WTC11 (cell line): ENCODE results near the gene XRN1. TPM values are rescaled to one million over a fixed set of nuclear protein-coding genes. Genes with fewer than 3 reads are reported as not detected.

Source experiments
- ATAC-seq: fragments of 200-7000 bp; cut with Tn5 transposase; 2 replicates; pipeline ENCODE4 v1.10.0; 2021; ENCODE audit warnings: mild to moderate bottlenecking, moderate library complexity
- CTCF ChIA-PET: fragments of 300-600 bp; sonication (Branson Sonifier 250); formaldehyde crosslinking; loops from one replicate; lab custom pipeline; 2021; ENCODE audit warnings: antibody characterized with exemption; lab: Charles Lee
- POLR2A ChIA-PET: fragments of 350-600 bp; sonication (Branson Sonifier 250); formaldehyde crosslinking; loops from one replicate; lab custom pipeline; 2021; ENCODE audit warnings: antibody characterized with exemption; lab: Charles Lee
- DNase-seq: peaks from one replicate; pipeline ENCODE4 v3.0.0; 2021; ENCODE audit warnings: low spot score
- H3K27ac Mint-ChIP-seq: 2 replicates; pipeline ENCODE4 v1.8.0; 2021; ENCODE audit warnings: mixed read lengths
- H3K27me3 Mint-ChIP-seq: 2 replicates; pipeline ENCODE4 v1.8.0; 2021; ENCODE audit warnings: low read depth, mild to moderate bottlenecking, moderate library complexity, mixed read lengths
- H3K36me3 Mint-ChIP-seq: 2 replicates; pipeline ENCODE4 v1.8.0; 2021; ENCODE audit warnings: mixed read lengths
- H3K4me1 Mint-ChIP-seq: 2 replicates; pipeline ENCODE4 v1.8.0; 2022; ENCODE audit warnings: mixed read lengths
- H3K4me3 Mint-ChIP-seq: 2 replicates; pipeline ENCODE4 v1.8.0; 2021; ENCODE audit warnings: mild to moderate bottlenecking, moderate library complexity, mixed read lengths
- H3K9me3 Mint-ChIP-seq: 2 replicates; pipeline ENCODE4 v1.8.0; 2021; ENCODE audit warnings: mixed read lengths
- CBFB ChIP-seq: sonication (generic); formaldehyde crosslinking; IDR thresholded peaks from 2 replicates; pipeline ENCODE4 v1.8.1; 2022; ENCODE audit warnings: mild to moderate bottlenecking, low read depth, missing genetic modification reagents
- ESRRA ChIP-seq: sonication (generic); formaldehyde crosslinking; IDR thresholded peaks from 2 replicates; pipeline ENCODE4 v1.8.1; 2022; ENCODE audit warnings: mild to moderate bottlenecking, missing genetic modification reagents, borderline replicate concordance
- FOXK1 ChIP-seq: sonication (generic); formaldehyde crosslinking; IDR thresholded peaks from 2 replicates; pipeline ENCODE4 v1.8.0; 2022; ENCODE audit warnings: mild to moderate bottlenecking, moderate library complexity, missing genetic modification reagents
- GRHL2 ChIP-seq: fragments of 250-450 bp; sonication (Bioruptor Pico); IDR thresholded peaks from 2 replicates; pipeline ENCODE4 v1.8.0; 2022; ENCODE audit warnings: mild to moderate bottlenecking, moderate library complexity; ENCODE audit not compliant: insufficient replicate concordance, severe bottlenecking
- KAT7 ChIP-seq: sonication (generic); formaldehyde crosslinking; IDR thresholded peaks from 2 replicates; pipeline ENCODE4 v1.8.1; 2023; ENCODE audit warnings: missing genetic modification reagents, mild to moderate bottlenecking, borderline replicate concordance
- MXD4 ChIP-seq: fragments of 250-450 bp; sonication (Bioruptor Pico); IDR thresholded peaks from 2 replicates; pipeline ENCODE4 v1.8.0; 2021; ENCODE audit warnings: mild to moderate bottlenecking, moderate library complexity, borderline replicate concordance
- MYBL2 ChIP-seq: sonication (generic); formaldehyde crosslinking; IDR thresholded peaks from 2 replicates; pipeline ENCODE4 v1.8.1; 2023; ENCODE audit warnings: mild to moderate bottlenecking, moderate library complexity, missing genetic modification reagents
- NFE2L1 ChIP-seq: sonication (generic); formaldehyde crosslinking; IDR thresholded peaks from 2 replicates; pipeline ENCODE4 v1.8.1; 2023; ENCODE audit warnings: missing genetic modification reagents
- NFYB ChIP-seq: sonication (generic); formaldehyde crosslinking; conservative IDR thresholded peaks from 2 replicates; pipeline ENCODE4 v1.8.0; 2022; ENCODE audit warnings: low read depth, missing genetic modification reagents
- NR2C2 ChIP-seq: sonication (generic); formaldehyde crosslinking; IDR thresholded peaks from 2 replicates; pipeline ENCODE4 v1.8.0; 2022; ENCODE audit warnings: mild to moderate bottlenecking, missing genetic modification reagents
- RELA ChIP-seq: sonication (generic); formaldehyde crosslinking; IDR thresholded peaks from 2 replicates; pipeline ENCODE4 v1.8.1; 2022; ENCODE audit warnings: missing genetic modification reagents, mild to moderate bottlenecking, borderline replicate concordance
- SMAD4 ChIP-seq: sonication (generic); formaldehyde crosslinking; IDR thresholded peaks from 2 replicates; pipeline ENCODE4 v1.8.0; 2022; ENCODE audit warnings: mild to moderate bottlenecking, missing genetic modification reagents
- ZNF317 ChIP-seq: sonication (generic); formaldehyde crosslinking; IDR thresholded peaks from 2 replicates; pipeline ENCODE4 v1.8.1; 2023; ENCODE audit warnings: low read depth, mild to moderate bottlenecking, moderate library complexity, missing genetic modification reagents, borderline replicate concordance
- ZNF416 ChIP-seq: fragments of 250-450 bp; sonication (Bioruptor Pico); IDR thresholded peaks from 2 replicates; pipeline ENCODE4 v1.9.0; 2021; ENCODE audit warnings: mild to moderate bottlenecking, inconsistent platforms
- total RNA-seq: library from RNA; stranded (reverse); gene quantifications from 3 replicates; pipeline ENCODE4 v1.2.3, GENCODE V29; 2021
- TF ChIP-seq, protein P1 (sequence below): fragments of 250-450 bp; sonication (Bioruptor Pico); IDR thresholded peaks from 2 replicates; pipeline ENCODE4 v1.9.0; 2021; ENCODE audit warnings: mild to moderate bottlenecking
- TF ChIP-seq, protein P2 (sequence below): sonication (generic); formaldehyde crosslinking; IDR thresholded peaks from 2 replicates; pipeline ENCODE4 v1.8.1; 2023; ENCODE audit warnings: mild to moderate bottlenecking, moderate library complexity, missing genetic modification reagents
- TF ChIP-seq, protein P3 (sequence below): sonication (generic); formaldehyde crosslinking; IDR thresholded peaks from 2 replicates; pipeline ENCODE4 v1.8.0; 2023; ENCODE audit warnings: mild to moderate bottlenecking, missing genetic modification reagents
- TF ChIP-seq, protein P4 (sequence below): fragments of 250-450 bp; sonication (Bioruptor Pico); conservative IDR thresholded peaks from 2 replicates; pipeline ENCODE4 v1.9.0; 2021; ENCODE audit warnings: mild to moderate bottlenecking
- TF ChIP-seq, protein P5 (sequence below): sonication (generic); formaldehyde crosslinking; conservative IDR thresholded peaks from 2 replicates; pipeline ENCODE4 v1.8.1; 2022; ENCODE audit warnings: mild to moderate bottlenecking, missing genetic modification reagents
- TF ChIP-seq, protein P6 (sequence below): fragments of 250-450 bp; sonication (Bioruptor Pico); IDR thresholded peaks from 2 replicates; pipeline ENCODE4 v1.9.0; 2021; ENCODE audit warnings: mild to moderate bottlenecking
- TF ChIP-seq, protein P7 (sequence below): sonication (generic); formaldehyde crosslinking; IDR thresholded peaks from 2 replicates; pipeline ENCODE4 v1.8.1; 2023; ENCODE audit warnings: mild to moderate bottlenecking, missing genetic modification reagents, moderate library complexity
- TF ChIP-seq, protein P8 (sequence below): sonication (generic); formaldehyde crosslinking; IDR thresholded peaks from 2 replicates; pipeline ENCODE4 v1.8.1; 2023; ENCODE audit warnings: mild to moderate bottlenecking, missing genetic modification reagents, moderate library complexity

XRN1 gene
- total RNA-seq, 1 experiment from 2014 or later, result 19.2 TPM

DNA sequence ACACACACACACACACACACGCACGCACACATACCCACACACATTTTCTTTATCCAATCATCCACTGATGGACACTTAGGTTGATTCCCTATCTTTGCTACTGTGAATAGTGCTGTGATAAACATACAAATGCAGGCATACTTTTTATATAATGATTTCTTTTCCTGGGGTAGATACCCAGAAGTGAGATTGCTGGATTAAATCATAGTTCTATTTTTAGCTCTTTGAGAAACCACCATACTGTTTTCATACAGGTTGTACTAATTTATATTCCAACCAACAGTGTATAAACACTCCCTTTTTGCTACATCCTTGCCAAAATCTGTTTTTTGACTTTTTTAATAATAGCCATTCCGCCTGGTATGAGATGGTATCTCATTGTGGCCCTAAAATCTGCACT, 127.9 kb downstream of the XRN1 start:
- TF ChIP-seq NFYB (CRISPR knock-in tag) (no peak), ESRRA (CRISPR knock-in tag) (no peak), SMAD4 (CRISPR knock-in tag) (no peak), NFE2L1 (no peak)
- TF ChIP-seq, protein P1, sequence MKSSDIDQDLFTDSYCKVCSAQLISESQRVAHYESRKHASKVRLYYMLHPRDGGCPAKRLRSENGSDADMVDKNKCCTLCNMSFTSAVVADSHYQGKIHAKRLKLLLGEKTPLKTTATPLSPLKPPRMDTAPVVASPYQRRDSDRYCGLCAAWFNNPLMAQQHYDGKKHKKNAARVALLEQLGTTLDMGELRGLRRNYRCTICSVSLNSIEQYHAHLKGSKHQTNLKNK (CRISPR knock-in tag), result no peak
- TF ChIP-seq, protein P2, sequence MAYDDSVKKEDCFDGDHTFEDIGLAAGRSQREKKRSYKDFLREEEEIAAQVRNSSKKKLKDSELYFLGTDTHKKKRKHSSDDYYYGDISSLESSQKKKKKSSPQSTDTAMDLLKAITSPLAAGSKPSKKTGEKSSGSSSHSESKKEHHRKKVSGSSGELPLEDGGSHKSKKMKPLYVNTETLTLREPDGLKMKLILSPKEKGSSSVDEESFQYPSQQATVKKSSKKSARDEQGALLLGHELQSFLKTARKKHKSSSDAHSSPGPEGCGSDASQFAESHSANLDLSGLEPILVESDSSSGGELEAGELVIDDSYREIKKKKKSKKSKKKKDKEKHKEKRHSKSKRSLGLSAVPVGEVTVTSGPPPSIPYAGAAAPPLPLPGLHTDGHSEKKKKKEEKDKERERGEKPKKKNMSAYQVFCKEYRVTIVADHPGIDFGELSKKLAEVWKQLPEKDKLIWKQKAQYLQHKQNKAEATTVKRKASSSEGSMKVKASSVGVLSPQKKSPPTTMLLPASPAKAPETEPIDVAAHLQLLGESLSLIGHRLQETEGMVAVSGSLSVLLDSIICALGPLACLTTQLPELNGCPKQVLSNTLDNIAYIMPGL, result no peak
- Mint-ChIP-seq H3K4me1 (no peaks in the 10 kb centered on the region), H3K36me3 (peaks cover 5% of the 10 kb centered on the region), H3K27me3 (no peaks in the 10 kb centered on the region), H3K27ac (no peak overlapping the region), H3K9me3 (peaks cover 6% of the 10 kb centered on the region), H3K4me3 (no peak overlapping the region)
- CTCF ChIA-PET, result no interaction called here
- ATAC-seq, result no peak
- POLR2A ChIA-PET, result no interaction called here
- DNase-seq, result no peak

DNA sequence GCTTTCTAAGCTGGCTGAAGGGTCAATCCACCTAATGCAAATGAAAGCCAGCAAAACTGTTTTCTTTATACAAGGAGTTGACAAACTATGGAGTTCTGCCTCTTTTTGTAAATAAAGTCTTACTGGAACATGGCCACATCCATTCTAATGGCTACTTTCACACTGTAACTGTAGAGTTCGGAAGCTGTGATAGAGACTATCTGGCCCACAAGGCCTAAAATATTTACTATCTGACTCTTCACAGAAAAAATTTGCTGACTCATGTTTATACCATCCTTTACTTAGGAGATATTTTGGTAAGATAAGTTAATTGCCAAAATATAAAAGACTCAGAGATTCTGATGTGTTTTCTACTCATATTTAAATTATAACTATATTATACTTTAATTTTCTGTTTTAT, 128.7 kb downstream of the XRN1 start:
- TF ChIP-seq, protein P3, sequence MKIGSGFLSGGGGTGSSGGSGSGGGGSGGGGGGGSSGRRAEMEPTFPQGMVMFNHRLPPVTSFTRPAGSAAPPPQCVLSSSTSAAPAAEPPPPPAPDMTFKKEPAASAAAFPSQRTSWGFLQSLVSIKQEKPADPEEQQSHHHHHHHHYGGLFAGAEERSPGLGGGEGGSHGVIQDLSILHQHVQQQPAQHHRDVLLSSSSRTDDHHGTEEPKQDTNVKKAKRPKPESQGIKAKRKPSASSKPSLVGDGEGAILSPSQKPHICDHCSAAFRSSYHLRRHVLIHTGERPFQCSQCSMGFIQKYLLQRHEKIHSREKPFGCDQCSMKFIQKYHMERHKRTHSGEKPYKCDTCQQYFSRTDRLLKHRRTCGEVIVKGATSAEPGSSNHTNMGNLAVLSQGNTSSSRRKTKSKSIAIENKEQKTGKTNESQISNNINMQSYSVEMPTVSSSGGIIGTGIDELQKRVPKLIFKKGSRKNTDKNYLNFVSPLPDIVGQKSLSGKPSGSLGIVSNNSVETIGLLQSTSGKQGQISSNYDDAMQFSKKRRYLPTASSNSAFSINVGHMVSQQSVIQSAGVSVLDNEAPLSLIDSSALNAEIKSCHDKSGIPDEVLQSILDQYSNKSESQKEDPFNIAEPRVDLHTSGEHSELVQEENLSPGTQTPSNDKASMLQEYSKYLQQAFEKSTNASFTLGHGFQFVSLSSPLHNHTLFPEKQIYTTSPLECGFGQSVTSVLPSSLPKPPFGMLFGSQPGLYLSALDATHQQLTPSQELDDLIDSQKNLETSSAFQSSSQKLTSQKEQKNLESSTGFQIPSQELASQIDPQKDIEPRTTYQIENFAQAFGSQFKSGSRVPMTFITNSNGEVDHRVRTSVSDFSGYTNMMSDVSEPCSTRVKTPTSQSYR (CRISPR knock-in tag), result no peak
- TF ChIP-seq FOXK1 (no peak), NR2C2 (CRISPR knock-in tag) (no peak), ZNF317 (CRISPR knock-in tag) (no peak), MYBL2 (CRISPR knock-in tag) (no peak), RELA (no peak), SMAD4 (CRISPR knock-in tag) (no peak), CBFB (CRISPR knock-in tag) (no peak), ZNF416 (no peak), KAT7 (no peak), GRHL2 (no peak), MXD4 (CRISPR knock-in tag) (no peak)
- TF ChIP-seq, protein P4, sequence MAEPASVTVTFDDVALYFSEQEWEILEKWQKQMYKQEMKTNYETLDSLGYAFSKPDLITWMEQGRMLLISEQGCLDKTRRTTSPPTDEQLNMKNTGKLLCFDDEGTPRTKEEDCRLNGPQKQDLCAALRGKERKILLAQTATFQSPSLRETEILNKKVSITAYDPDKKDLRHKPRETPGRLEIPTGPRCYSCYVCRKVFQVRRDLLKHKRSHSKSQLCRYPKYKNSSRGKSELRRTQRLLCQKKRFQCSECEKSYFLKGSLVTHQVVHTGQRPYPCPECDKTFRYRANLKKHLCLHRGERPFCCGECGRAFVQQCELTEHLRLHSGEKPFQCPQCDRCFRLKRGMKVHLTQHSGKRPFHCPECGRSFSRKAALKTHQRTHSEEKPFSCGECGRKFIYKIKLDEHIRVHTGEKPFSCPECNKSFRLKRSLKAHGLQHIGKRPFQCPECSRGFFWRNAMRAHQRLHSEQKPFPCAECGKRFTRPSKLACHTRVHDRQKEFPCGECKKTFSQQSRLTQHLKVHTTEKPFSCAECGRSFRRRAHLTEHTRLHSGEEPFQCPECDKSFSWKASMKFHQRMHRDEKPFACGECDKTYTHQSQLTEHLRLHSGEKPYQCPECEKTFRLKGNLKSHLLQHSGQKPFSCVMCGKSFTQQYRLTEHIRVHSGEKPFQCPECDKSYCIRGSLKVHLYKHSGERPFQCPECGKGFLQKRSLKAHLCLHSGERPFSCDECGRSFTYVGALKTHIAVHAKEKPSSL (CRISPR knock-in tag), result no peak
- TF ChIP-seq, protein P5, sequence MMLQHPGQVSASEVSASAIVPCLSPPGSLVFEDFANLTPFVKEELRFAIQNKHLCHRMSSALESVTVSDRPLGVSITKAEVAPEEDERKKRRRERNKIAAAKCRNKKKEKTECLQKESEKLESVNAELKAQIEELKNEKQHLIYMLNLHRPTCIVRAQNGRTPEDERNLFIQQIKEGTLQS (CRISPR knock-in tag), result no peak
- TF ChIP-seq, protein P6, sequence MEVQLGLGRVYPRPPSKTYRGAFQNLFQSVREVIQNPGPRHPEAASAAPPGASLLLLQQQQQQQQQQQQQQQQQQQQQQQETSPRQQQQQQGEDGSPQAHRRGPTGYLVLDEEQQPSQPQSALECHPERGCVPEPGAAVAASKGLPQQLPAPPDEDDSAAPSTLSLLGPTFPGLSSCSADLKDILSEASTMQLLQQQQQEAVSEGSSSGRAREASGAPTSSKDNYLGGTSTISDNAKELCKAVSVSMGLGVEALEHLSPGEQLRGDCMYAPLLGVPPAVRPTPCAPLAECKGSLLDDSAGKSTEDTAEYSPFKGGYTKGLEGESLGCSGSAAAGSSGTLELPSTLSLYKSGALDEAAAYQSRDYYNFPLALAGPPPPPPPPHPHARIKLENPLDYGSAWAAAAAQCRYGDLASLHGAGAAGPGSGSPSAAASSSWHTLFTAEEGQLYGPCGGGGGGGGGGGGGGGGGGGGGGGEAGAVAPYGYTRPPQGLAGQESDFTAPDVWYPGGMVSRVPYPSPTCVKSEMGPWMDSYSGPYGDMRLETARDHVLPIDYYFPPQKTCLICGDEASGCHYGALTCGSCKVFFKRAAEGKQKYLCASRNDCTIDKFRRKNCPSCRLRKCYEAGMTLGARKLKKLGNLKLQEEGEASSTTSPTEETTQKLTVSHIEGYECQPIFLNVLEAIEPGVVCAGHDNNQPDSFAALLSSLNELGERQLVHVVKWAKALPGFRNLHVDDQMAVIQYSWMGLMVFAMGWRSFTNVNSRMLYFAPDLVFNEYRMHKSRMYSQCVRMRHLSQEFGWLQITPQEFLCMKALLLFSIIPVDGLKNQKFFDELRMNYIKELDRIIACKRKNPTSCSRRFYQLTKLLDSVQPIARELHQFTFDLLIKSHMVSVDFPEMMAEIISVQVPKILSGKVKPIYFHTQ (CRISPR knock-in tag), result no peak
- TF ChIP-seq, protein P7, sequence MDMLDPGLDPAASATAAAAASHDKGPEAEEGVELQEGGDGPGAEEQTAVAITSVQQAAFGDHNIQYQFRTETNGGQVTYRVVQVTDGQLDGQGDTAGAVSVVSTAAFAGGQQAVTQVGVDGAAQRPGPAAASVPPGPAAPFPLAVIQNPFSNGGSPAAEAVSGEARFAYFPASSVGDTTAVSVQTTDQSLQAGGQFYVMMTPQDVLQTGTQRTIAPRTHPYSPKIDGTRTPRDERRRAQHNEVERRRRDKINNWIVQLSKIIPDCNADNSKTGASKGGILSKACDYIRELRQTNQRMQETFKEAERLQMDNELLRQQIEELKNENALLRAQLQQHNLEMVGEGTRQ (CRISPR knock-in tag), result no peak
- TF ChIP-seq, protein P8, sequence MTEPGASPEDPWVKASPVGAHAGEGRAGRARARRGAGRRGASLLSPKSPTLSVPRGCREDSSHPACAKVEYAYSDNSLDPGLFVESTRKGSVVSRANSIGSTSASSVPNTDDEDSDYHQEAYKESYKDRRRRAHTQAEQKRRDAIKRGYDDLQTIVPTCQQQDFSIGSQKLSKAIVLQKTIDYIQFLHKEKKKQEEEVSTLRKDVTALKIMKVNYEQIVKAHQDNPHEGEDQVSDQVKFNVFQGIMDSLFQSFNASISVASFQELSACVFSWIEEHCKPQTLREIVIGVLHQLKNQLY (CRISPR knock-in tag), result no peak
- H3K27ac Mint-ChIP-seq, result no peak overlapping the region
- DNase-seq (no peak), ATAC-seq (no peak)
- POLR2A ChIA-PET, result interaction anchor here (0.6 kb wide), 1 partner anchor 146 kb away, joined by 4 read pairs; no protein-coding TSS in a partner anchor
- no peaks in the 10 kb centered on the region for H3K9me3 Mint-ChIP-seq
- no peak overlapping the region for H3K4me3 Mint-ChIP-seq
- CTCF ChIA-PET, result interaction anchor here (1.5 kb wide), 1 partner anchor 193 kb away, joined by 4 read pairs; no protein-coding TSS in a partner anchor
- no peaks in the 10 kb centered on the region for H3K4me1 Mint-ChIP-seq
- no peaks in the 10 kb centered on the region for H3K27me3 Mint-ChIP-seq
- H3K36me3 Mint-ChIP-seq, result no peaks in the 10 kb centered on the region
